DOHH2 (cell line): ENCODE results near the gene NUDT12.

Experiments used
- H3F3A ChIP-seq: fragments of 200-600 bp; sonication (generic), shearing (Covaris generic); 2 replicates; pipeline ENCODE4 v1.6.0; 2016; ENCODE audit warnings: antibody characterized with exemption, mild to moderate bottlenecking; ENCODE audit not compliant: control insufficient read depth, insufficient read depth
- H3K27ac ChIP-seq: fragments of 200-600 bp; sonication (generic); 2 replicates; pipeline ENCODE4 v1.5.1; 2014; ENCODE audit warnings: low read depth, mild to moderate bottlenecking, low read length, moderate library complexity
- H3K27me3 ChIP-seq: fragments of 200-600 bp; sonication (generic); 2 replicates; pipeline ENCODE4 v1.6.1; 2014; ENCODE audit warnings: mild to moderate bottlenecking, low read length, mixed read lengths; ENCODE audit not compliant: control insufficient read depth
- H3K36me3 ChIP-seq: fragments of 200-600 bp; sonication (generic); 2 replicates; pipeline ENCODE4 v1.6.1; 2014; ENCODE audit warnings: mild to moderate bottlenecking, low read length, moderate library complexity, mixed read lengths; ENCODE audit not compliant: control insufficient read depth
- H3K4me1 ChIP-seq: fragments of 200-600 bp; sonication (generic); 2 replicates; pipeline ENCODE4 v1.6.1; 2014; ENCODE audit warnings: mild to moderate bottlenecking, low read length, mixed read lengths; ENCODE audit not compliant: control insufficient read depth
- H3K4me2 ChIP-seq: fragments of 200-600 bp; sonication (generic); 2 replicates; pipeline ENCODE4 v1.6.0; 2014; ENCODE audit warnings: mild to moderate bottlenecking, low read length, moderate library complexity
- H3K4me3 ChIP-seq: fragments of 200-600 bp; sonication (generic); 2 replicates; pipeline ENCODE4 v1.5.1; 2014; ENCODE audit warnings: mild to moderate bottlenecking, low read length, mixed read lengths
- H3K79me2 ChIP-seq: fragments of 200-600 bp; sonication (generic); 2 replicates; pipeline ENCODE4 v1.6.1; 2014; ENCODE audit warnings: mild to moderate bottlenecking, low read length, mixed read lengths; ENCODE audit not compliant: control insufficient read depth
- H3K9me2 ChIP-seq: fragments of 200-600 bp; sonication (generic); replicated peaks from 2 replicates; pipeline ENCODE4 v1.6.1; 2014; ENCODE audit warnings: mild to moderate bottlenecking, low read length, mixed read lengths; ENCODE audit not compliant: control insufficient read depth
- H3K9me3 ChIP-seq: fragments of 200-600 bp; sonication (generic); 2 replicates; pipeline ENCODE4 v1.6.1; 2014; ENCODE audit warnings: antibody characterized with exemption, low read length, mixed read lengths; ENCODE audit not compliant: control insufficient read depth, insufficient read depth
- H4K20me1 ChIP-seq: fragments of 200-600 bp; sonication (generic); 2 replicates; pipeline ENCODE4 v1.6.0; 2014; ENCODE audit warnings: low read depth, mild to moderate bottlenecking, antibody characterized with exemption, low read length, moderate library complexity; ENCODE audit not compliant: control insufficient read depth, insufficient read depth
- CTCF ChIP-seq: fragments of 200-600 bp; sonication (generic); IDR thresholded peaks from one replicate; pipeline ENCODE4 v1.5.1; 2014; ENCODE audit warnings: antibody characterized with exemption, mild to moderate bottlenecking, low read depth, low read length; ENCODE audit not compliant: poor library complexity, severe bottlenecking
- EZH2phosphoT487 ChIP-seq: fragments of 200-600 bp; sonication (generic); IDR thresholded peaks from 2 replicates; pipeline ENCODE4 v1.6.1; 2017; ENCODE audit warnings: borderline replicate concordance, mild to moderate bottlenecking, antibody characterized with exemption, low read length, moderate library complexity, mixed read lengths

Gene NUDT12

GRCh38 chr5:103562453-103563157, at the start of gene NUDT12:
Gene NUDT12 (minus strand): TSS chr5:103562789. CDS start chr5:103560248, 2,541 bp downstream.
- H3K27ac ChIP-seq, result no peak within 1 kb of the TSS
- H3K79me2 ChIP-seq, result no peaks in the 10 kb centered on the region

GRCh38 chr5:103607346-103607745, 44.8 kb upstream of the NUDT12 start:
- H4K20me1 ChIP-seq, result no peaks in the 10 kb centered on the region
- H3F3A ChIP-seq, result no peaks in the 10 kb centered on the region
- H3K9me2 ChIP-seq, result no peaks in the 10 kb centered on the region
- H3K4me1 ChIP-seq, result no peaks in the 10 kb centered on the region
- H3K36me3 ChIP-seq, result no peaks in the 10 kb centered on the region
- no peaks in the 10 kb centered on the region for H3K27me3 ChIP-seq
- TF ChIP-seq CTCF, result no peak
- H3K9me3 ChIP-seq, result no peaks in the 10 kb centered on the region
- H3K4me2 ChIP-seq, result no peak overlapping the region
- no peak overlapping the region for H3K4me3 ChIP-seq
- H3K79me2 ChIP-seq, result no peaks in the 10 kb centered on the region
- no peak overlapping the region for H3K27ac ChIP-seq

More at GRCh38 chr5:103562453-103563157, at the start of gene NUDT12:
- no peaks in the 10 kb centered on the region for H3K9me2 ChIP-seq
- no peaks in the 10 kb centered on the region for H3F3A ChIP-seq
- H3K4me3 ChIP-seq, result no peak within 1 kb of the TSS
- no peaks in the 10 kb centered on the region for H3K27me3 ChIP-seq
- H4K20me1 ChIP-seq, result no peaks in the 10 kb centered on the region
- no peak within 1 kb of the TSS for H3K4me2 ChIP-seq
- no peaks in the 10 kb centered on the region for H3K9me3 ChIP-seq
- H3K4me1 ChIP-seq, result no peaks in the 10 kb centered on the region
- no peaks in the 10 kb centered on the region for H3K36me3 ChIP-seq
- no peak for TF ChIP-seq CTCF
- no peak for TF ChIP-seq EZH2phosphoT487

- no peak overlapping the region for H3K4me2 ChIP-seq
- TF ChIP-seq EZH2phosphoT487 (no peak), CTCF (no peak)
- no peaks in the 10 kb centered on the region for H3K4me1 ChIP-seq
- no peak overlapping the region for H3K4me3 ChIP-seq
- H3K79me2 ChIP-seq, result no peaks in the 10 kb centered on the region
- H3K27ac ChIP-seq, result no peak overlapping the region
- no peaks in the 10 kb centered on the region for H3K27me3 ChIP-seq
- no peaks in the 10 kb centered on the region for H3K9me2 ChIP-seq
- no peaks in the 10 kb centered on the region for H4K20me1 ChIP-seq
- no peaks in the 10 kb centered on the region for H3F3A ChIP-seq
- no peaks in the 10 kb centered on the region for H3K9me3 ChIP-seq
- no peaks in the 10 kb centered on the region for H3K36me3 ChIP-seq
Measured at GRCh38 chr5:103605277-103605676, 42.7 kb upstream of the NUDT12 start.
